Measurements from ENCODE around the gene RFC4. TPM values are rescaled to one million over a fixed set of nuclear protein-coding genes. Genes with fewer than 3 reads are reported as not detected.

RFC4 gene
- total and polyA plus RNA-seq, 2 experiments from 2014 or later = 73.3 to 107 TPM

DNA sequence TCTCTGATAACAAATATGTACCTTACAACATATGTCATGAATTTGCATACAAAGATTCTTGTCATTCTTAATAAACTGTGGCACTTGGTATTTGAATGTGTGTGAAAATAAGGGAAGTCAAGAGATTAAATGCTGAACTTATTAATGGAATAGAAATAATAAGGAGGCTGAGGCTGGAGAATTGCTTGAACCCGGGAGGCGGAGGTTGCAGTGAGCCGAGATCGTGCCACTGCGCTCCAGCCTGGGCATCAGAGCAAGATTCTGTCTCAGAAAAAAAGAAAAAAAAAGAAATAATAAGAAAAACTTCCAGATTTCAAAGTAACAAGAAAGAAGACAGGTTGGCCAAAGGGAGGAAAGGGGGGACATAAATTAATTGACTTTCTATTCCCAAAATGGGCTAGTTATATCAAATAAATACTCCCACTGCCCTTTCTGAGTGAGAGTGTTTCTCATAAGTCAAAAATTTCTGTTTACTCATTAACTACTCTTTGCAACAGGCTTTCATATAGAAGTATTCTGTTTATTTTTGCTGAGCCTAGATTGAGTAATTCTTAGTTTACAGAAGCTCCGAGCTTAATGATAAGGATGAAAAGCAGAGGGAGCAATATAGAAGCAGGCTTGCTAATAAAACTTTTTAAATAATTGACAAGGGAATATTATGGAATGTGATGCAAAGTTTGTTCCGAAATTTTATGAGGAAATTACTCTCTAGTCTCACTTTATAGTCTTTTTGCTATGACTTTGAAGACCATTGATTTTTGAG, 63.5 kb downstream of the RFC4 start:
- Histone ChIP-seq H2AFZ (no peak overlapping the region), H3K79me2 (replicated peaks; ENCODE audit: insufficient read depth) (no peaks in the 10 kb centered on the region), H3K27me3 (ENCODE audit: insufficient read depth) (no peaks in the 10 kb centered on the region), H3F3A (replicated peaks; ENCODE audit: low read depth) (no peaks in the 10 kb centered on the region), H3K4me2 (no peak overlapping the region), H4K20me1 (replicated peaks; ENCODE audit: insufficient read depth) (no peaks in the 10 kb centered on the region), H3K4me1 (ENCODE audit: insufficient read depth) (peaks cover 28% of the 10 kb centered on the region), H3K36me3 (ENCODE audit: insufficient read depth) (no peaks in the 10 kb centered on the region), H3K9me2 (ENCODE audit: insufficient read depth) (peaks cover 4% of the 10 kb centered on the region; the same call in 1 of the 2 replicates), H3K4me3 (no peak overlapping the region), H3K27ac (ENCODE audit: low read depth) (no peak overlapping the region)
- no peaks in the 10 kb centered on the region for H3K36me3 Mint-ChIP-seq (ENCODE audit: low read depth)
- DNase-seq (ENCODE audit: low spot score) (no peak), ATAC-seq (no peak)
- H3K9me3 Mint-ChIP-seq = no peaks in the 10 kb centered on the region
- H3K27ac Mint-ChIP-seq = no peak overlapping the region
- no peak overlapping the region for H3K4me3 Mint-ChIP-seq
- TF ChIP-seq EZH2 (IDR thresholded peaks at IDR 0.05; ENCODE audit: low read depth, unreplicated experiment) (no peak), JUNB (IDR thresholded peaks at IDR 0.05; ENCODE audit: unreplicated experiment) (no peak), POLR2AphosphoS5 (IDR thresholded peaks at IDR 0.05; ENCODE audit: low read depth) (no peak), ZNF114 (CRISPR knock-in tag; IDR thresholded peaks at IDR 0.05) (no peak), CREB1 (CRISPR knock-in tag; IDR thresholded peaks at IDR 0.05; ENCODE audit: low read depth) (no peak), STAT1 (IDR thresholded peaks at IDR 0.05; ENCODE audit: unreplicated experiment) (no peak), ZNF331 (CRISPR knock-in tag; IDR thresholded peaks at IDR 0.05; ENCODE audit: low read depth) (no peak), NANOG (IDR thresholded peaks at IDR 0.05; ENCODE audit: borderline replicate concordance) (no peak), EZH2phosphoT487 (IDR thresholded peaks at IDR 0.05; ENCODE audit: unreplicated experiment) (no peak)
- TF ChIP-seq, protein P1, sequence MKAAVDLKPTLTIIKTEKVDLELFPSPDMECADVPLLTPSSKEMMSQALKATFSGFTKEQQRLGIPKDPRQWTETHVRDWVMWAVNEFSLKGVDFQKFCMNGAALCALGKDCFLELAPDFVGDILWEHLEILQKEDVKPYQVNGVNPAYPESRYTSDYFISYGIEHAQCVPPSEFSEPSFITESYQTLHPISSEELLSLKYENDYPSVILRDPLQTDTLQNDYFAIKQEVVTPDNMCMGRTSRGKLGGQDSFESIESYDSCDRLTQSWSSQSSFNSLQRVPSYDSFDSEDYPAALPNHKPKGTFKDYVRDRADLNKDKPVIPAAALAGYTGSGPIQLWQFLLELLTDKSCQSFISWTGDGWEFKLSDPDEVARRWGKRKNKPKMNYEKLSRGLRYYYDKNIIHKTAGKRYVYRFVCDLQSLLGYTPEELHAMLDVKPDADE (IDR thresholded peaks at IDR 0.05) = no peak
- TF ChIP-seq, protein P2, sequence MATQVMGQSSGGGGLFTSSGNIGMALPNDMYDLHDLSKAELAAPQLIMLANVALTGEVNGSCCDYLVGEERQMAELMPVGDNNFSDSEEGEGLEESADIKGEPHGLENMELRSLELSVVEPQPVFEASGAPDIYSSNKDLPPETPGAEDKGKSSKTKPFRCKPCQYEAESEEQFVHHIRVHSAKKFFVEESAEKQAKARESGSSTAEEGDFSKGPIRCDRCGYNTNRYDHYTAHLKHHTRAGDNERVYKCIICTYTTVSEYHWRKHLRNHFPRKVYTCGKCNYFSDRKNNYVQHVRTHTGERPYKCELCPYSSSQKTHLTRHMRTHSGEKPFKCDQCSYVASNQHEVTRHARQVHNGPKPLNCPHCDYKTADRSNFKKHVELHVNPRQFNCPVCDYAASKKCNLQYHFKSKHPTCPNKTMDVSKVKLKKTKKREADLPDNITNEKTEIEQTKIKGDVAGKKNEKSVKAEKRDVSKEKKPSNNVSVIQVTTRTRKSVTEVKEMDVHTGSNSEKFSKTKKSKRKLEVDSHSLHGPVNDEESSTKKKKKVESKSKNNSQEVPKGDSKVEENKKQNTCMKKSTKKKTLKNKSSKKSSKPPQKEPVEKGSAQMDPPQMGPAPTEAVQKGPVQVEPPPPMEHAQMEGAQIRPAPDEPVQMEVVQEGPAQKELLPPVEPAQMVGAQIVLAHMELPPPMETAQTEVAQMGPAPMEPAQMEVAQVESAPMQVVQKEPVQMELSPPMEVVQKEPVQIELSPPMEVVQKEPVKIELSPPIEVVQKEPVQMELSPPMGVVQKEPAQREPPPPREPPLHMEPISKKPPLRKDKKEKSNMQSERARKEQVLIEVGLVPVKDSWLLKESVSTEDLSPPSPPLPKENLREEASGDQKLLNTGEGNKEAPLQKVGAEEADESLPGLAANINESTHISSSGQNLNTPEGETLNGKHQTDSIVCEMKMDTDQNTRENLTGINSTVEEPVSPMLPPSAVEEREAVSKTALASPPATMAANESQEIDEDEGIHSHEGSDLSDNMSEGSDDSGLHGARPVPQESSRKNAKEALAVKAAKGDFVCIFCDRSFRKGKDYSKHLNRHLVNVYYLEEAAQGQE (IDR thresholded peaks at IDR 0.05; ENCODE audit: unreplicated experiment) = no peak
- TF ChIP-seq, protein P3, sequence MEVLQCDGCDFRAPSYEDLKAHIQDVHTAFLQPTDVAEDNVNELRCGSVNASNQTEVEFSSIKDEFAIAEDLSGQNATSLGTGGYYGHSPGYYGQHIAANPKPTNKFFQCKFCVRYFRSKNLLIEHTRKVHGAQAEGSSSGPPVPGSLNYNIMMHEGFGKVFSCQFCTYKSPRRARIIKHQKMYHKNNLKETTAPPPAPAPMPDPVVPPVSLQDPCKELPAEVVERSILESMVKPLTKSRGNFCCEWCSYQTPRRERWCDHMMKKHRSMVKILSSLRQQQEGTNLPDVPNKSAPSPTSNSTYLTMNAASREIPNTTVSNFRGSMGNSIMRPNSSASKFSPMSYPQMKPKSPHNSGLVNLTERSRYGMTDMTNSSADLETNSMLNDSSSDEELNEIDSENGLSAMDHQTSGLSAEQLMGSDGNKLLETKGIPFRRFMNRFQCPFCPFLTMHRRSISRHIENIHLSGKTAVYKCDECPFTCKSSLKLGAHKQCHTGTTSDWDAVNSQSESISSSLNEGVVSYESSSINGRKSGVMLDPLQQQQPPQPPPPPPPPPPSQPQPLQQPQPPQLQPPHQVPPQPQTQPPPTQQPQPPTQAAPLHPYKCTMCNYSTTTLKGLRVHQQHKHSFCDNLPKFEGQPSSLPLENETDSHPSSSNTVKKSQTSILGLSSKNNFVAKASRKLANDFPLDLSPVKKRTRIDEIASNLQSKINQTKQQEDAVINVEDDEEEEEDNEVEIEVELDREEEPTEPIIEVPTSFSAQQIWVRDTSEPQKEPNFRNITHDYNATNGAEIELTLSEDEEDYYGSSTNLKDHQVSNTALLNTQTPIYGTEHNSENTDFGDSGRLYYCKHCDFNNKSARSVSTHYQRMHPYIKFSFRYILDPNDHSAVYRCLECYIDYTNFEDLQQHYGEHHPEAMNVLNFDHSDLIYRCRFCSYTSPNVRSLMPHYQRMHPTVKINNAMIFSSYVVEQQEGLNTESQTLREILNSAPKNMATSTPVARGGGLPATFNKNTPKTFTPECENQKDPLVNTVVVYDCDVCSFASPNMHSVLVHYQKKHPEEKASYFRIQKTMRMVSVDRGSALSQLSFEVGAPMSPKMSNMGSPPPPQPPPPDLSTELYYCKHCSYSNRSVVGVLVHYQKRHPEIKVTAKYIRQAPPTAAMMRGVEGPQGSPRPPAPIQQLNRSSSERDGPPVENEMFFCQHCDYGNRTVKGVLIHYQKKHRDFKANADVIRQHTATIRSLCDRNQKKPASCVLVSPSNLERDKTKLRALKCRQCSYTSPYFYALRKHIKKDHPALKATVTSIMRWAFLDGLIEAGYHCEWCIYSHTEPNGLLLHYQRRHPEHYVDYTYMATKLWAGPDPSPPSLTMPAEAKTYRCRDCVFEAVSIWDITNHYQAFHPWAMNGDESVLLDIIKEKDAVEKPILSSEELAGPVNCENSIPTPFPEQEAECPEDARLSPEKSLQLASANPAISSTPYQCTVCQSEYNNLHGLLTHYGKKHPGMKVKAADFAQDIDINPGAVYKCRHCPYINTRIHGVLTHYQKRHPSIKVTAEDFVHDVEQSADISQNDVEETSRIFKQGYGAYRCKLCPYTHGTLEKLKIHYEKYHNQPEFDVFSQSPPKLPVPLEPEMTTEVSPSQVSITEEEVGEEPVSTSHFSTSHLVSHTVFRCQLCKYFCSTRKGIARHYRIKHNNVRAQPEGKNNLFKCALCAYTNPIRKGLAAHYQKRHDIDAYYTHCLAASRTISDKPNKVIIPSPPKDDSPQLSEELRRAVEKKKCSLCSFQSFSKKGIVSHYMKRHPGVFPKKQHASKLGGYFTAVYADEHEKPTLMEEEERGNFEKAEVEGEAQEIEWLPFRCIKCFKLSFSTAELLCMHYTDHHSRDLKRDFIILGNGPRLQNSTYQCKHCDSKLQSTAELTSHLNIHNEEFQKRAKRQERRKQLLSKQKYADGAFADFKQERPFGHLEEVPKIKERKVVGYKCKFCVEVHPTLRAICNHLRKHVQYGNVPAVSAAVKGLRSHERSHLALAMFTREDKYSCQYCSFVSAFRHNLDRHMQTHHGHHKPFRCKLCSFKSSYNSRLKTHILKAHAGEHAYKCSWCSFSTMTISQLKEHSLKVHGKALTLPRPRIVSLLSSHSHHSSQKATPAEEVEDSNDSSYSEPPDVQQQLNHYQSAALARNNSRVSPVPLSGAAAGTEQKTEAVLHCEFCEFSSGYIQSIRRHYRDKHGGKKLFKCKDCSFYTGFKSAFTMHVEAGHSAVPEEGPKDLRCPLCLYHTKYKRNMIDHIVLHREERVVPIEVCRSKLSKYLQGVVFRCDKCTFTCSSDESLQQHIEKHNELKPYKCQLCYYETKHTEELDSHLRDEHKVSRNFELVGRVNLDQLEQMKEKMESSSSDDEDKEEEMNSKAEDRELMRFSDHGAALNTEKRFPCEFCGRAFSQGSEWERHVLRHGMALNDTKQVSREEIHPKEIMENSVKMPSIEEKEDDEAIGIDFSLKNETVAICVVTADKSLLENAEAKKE (CRISPR knock-in tag; IDR thresholded peaks at IDR 0.05) = no peak
- TF ChIP-seq, protein P4, sequence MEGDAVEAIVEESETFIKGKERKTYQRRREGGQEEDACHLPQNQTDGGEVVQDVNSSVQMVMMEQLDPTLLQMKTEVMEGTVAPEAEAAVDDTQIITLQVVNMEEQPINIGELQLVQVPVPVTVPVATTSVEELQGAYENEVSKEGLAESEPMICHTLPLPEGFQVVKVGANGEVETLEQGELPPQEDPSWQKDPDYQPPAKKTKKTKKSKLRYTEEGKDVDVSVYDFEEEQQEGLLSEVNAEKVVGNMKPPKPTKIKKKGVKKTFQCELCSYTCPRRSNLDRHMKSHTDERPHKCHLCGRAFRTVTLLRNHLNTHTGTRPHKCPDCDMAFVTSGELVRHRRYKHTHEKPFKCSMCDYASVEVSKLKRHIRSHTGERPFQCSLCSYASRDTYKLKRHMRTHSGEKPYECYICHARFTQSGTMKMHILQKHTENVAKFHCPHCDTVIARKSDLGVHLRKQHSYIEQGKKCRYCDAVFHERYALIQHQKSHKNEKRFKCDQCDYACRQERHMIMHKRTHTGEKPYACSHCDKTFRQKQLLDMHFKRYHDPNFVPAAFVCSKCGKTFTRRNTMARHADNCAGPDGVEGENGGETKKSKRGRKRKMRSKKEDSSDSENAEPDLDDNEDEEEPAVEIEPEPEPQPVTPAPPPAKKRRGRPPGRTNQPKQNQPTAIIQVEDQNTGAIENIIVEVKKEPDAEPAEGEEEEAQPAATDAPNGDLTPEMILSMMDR (conservative IDR thresholded peaks at IDR 0.05; ENCODE audit: low read depth in 2 of 2) = no peak
- H3K4me1 Mint-ChIP-seq = peaks cover 25% of the 10 kb centered on the region
- peaks cover 3% of the 10 kb centered on the region for H3K27me3 Mint-ChIP-seq (ENCODE audit: insufficient read depth, low read depth, poor library complexity)
